KOPT-K1 (cell line): ENCODE measurements around the gene COPA.

ENCODE experiments used
- H3K27ac ChIP-seq: fragments of 200-600 bp; sonication (generic); 2 replicates; pipeline ENCODE4 v1.5.1; 2016; ENCODE audit warnings: antibody characterized with exemption, mild to moderate bottlenecking, low read depth, low read length; ENCODE audit not compliant: poor library complexity, severe bottlenecking
- H3K36me3 ChIP-seq: fragments of 200-600 bp; sonication (generic); 2 replicates; pipeline ENCODE4 v1.5.1; 2017; ENCODE audit warnings: antibody characterized with exemption, mild to moderate bottlenecking, low read length, moderate library complexity; ENCODE audit not compliant: insufficient read depth
- H3K9me3 ChIP-seq: fragments of 200-600 bp; sonication (generic); 2 replicates; pipeline ENCODE4 v1.5.1; 2017; ENCODE audit warnings: antibody characterized with exemption, low read length, mild to moderate bottlenecking; ENCODE audit not compliant: insufficient read depth, poor library complexity, severe bottlenecking

The COPA gene

GRCh38 chr1:160367516-160367900, 24.5 kb upstream of the COPA start:
- Histone ChIP-seq H3K27ac (no peak overlapping the region), H3K9me3 (no peaks in the 10 kb centered on the region), H3K36me3 (no peaks in the 10 kb centered on the region)

- Histone ChIP-seq H3K36me3 (no peaks in the 10 kb centered on the region), H3K9me3 (no peaks in the 10 kb centered on the region), H3K27ac (no peak within 1 kb of the TSS)
Observed at GRCh38 chr1:160366731-160367515, 23.9 kb upstream of the COPA start, which contains the start of gene NHLH1. TSS of gene NHLH1 (plus strand) at chr1:160367071. CDS start at chr1:160370732, 3,661 bp downstream.

GRCh38 chr1:160365325-160365724, 22.3 kb upstream of the COPA start:
- peaks cover 10% of the 10 kb centered on the region for H3K36me3 ChIP-seq
- H3K9me3 ChIP-seq: no peaks in the 10 kb centered on the region
- H3K27ac ChIP-seq: no peak overlapping the region

GRCh38 chr1:160363951-160364735, 21.1 kb upstream of the COPA start:
- Histone ChIP-seq H3K9me3 (no peaks in the 10 kb centered on the region), H3K36me3 (peaks cover 22% of the 10 kb centered on the region), H3K27ac (no peak overlapping the region)

- peaks cover 34% of the 10 kb centered on the region for H3K36me3 ChIP-seq
- no peak overlapping the region for H3K27ac ChIP-seq
Observed at GRCh38 chr1:160363010-160363409, 20.0 kb upstream of the COPA start.

GRCh38 chr1:160362168-160362957, 19.3 kb upstream of the COPA start:
- Histone ChIP-seq H3K27ac (no peak overlapping the region), H3K9me3 (no peaks in the 10 kb centered on the region), H3K36me3 (peaks cover 40% of the 10 kb centered on the region)

More at GRCh38 chr1:160363010-160363409, 20.0 kb upstream of the COPA start:
- no peaks in the 10 kb centered on the region for H3K9me3 ChIP-seq

GRCh38 chr1:160361814-160362167, 18.7 kb upstream of the COPA start:
- no peak overlapping the region for H3K27ac ChIP-seq
- H3K9me3 ChIP-seq: no peaks in the 10 kb centered on the region
- H3K36me3 ChIP-seq: peaks cover 46% of the 10 kb centered on the region

- peaks cover 52% of the 10 kb centered on the region for H3K36me3 ChIP-seq
Observed at GRCh38 chr1:160361199-160361598, 18.1 kb upstream of the COPA start.

GRCh38 chr1:160360227-160360695, 17.2 kb upstream of the COPA start:
- H3K36me3 ChIP-seq: peaks cover 61% of the 10 kb centered on the region
- H3K27ac ChIP-seq: no peak overlapping the region
- H3K9me3 ChIP-seq: no peaks in the 10 kb centered on the region

More at GRCh38 chr1:160361199-160361598, 18.1 kb upstream of the COPA start:
- no peak overlapping the region for H3K27ac ChIP-seq
- no peaks in the 10 kb centered on the region for H3K9me3 ChIP-seq

GRCh38 chr1:160359559-160360226, 16.6 kb upstream of the COPA start:
- Histone ChIP-seq H3K27ac (no peak overlapping the region), H3K9me3 (no peaks in the 10 kb centered on the region), H3K36me3 (peaks cover 67% of the 10 kb centered on the region)

- Histone ChIP-seq H3K27ac (no peak overlapping the region), H3K36me3 (peaks cover 83% of the 10 kb centered on the region), H3K9me3 (no peaks in the 10 kb centered on the region)
Observed at GRCh38 chr1:160358073-160358472, 15.0 kb upstream of the COPA start.

- peaks cover 89% of the 10 kb centered on the region for H3K36me3 ChIP-seq
- H3K9me3 ChIP-seq: no peaks in the 10 kb centered on the region
- no peak overlapping the region for H3K27ac ChIP-seq
Observed at GRCh38 chr1:160357286-160358002, 14.4 kb upstream of the COPA start.

- Histone ChIP-seq H3K9me3 (no peaks in the 10 kb centered on the region), H3K36me3 (peaks cover 100% of the 10 kb centered on the region), H3K27ac (no peak overlapping the region)
Observed at GRCh38 chr1:160354388-160354985, 11.4 kb upstream of the COPA start.

GRCh38 chr1:160353223-160353622, 10.2 kb upstream of the COPA start:
- Histone ChIP-seq H3K27ac (no peak overlapping the region), H3K36me3 (peaks cover 100% of the 10 kb centered on the region), H3K9me3 (no peaks in the 10 kb centered on the region)
